PC-9 (cell line): ENCODE data around the gene RASAL2. TPM values are rescaled to one million over a fixed set of nuclear protein-coding genes. Genes with fewer than 3 reads are reported as not detected.

ENCODE experiments used
- BruUV-seq: library from RNA; stranded (reverse); fragments of 400-500 nt; replicated peaks from 2 replicates; lab custom pipeline; 2021; lab: Mats Ljungman, UMichigan
- CTCF ChIA-PET: fragments of 300-600 bp; sonication (Branson Sonifier 250); formaldehyde crosslinking; loops from one replicate; lab custom pipeline; 2022; ENCODE audit warnings: antibody characterized with exemption; lab: Charles Lee
- POLR2A ChIA-PET: fragments of 300-600 bp; sonication (Branson Sonifier 250); formaldehyde crosslinking; loops from one replicate; lab custom pipeline; 2022; ENCODE audit warnings: antibody characterized with exemption; ENCODE audit not compliant: unreplicated experiment; lab: Charles Lee
- DNase-seq, 2 experiments: peaks; one replicate each; pipeline versions ENCODE4 v3.0.0 to v3.0.0-alpha.2; 2015 to 2022; ENCODE audit warnings: mixed read lengths in 1 of 2
- H2AFZ ChIP-seq: fragments of 200-600 bp; sonication (generic); 2 replicates; pipeline ENCODE4 v1.8.1; 2017; ENCODE audit warnings: antibody characterized with exemption
- H3F3A ChIP-seq: fragments of 200-600 bp; sonication (generic); 2 replicates; pipeline ENCODE4 v1.8.1; 2017; ENCODE audit warnings: antibody characterized with exemption, mild to moderate bottlenecking, low read depth; ENCODE audit not compliant: insufficient read depth
- H3K27ac ChIP-seq: fragments of 200-600 bp; sonication (generic); 2 replicates; pipeline ENCODE4 v1.6.1; 2016; ENCODE audit warnings: mixed run types
- H3K27me3 ChIP-seq: fragments of 200-600 bp; sonication (generic); 2 replicates; pipeline ENCODE4 v1.6.1; 2016; ENCODE audit warnings: low read depth, mixed run types; ENCODE audit not compliant: insufficient read depth
- H3K36me3 ChIP-seq: fragments of 200-600 bp; sonication (generic); 2 replicates; pipeline ENCODE4 v1.6.1; 2016; ENCODE audit warnings: low read depth, mixed run types
- H3K4me1 ChIP-seq: fragments of 200-600 bp; sonication (generic); replicated peaks from 2 replicates; pipeline ENCODE4 v1.6.1; 2016; ENCODE audit warnings: mixed run types; ENCODE audit not compliant: insufficient read depth
- H3K4me2 ChIP-seq: fragments of 200-600 bp; sonication (generic); 2 replicates; pipeline ENCODE4 v1.6.1; 2017; ENCODE audit warnings: mixed run types
- H3K4me3 ChIP-seq: fragments of 200-600 bp; sonication (generic); 2 replicates; pipeline ENCODE4 v1.6.1; 2016; ENCODE audit warnings: mixed run types
- H3K79me2 ChIP-seq: fragments of 200-600 bp; sonication (generic); 2 replicates; pipeline ENCODE4 v1.6.1; 2017; ENCODE audit warnings: low read depth, mixed run types
- H3K9me2 ChIP-seq: fragments of 200-600 bp; sonication (generic); 2 replicates; pipeline ENCODE4 v1.8.1; 2017; ENCODE audit warnings: mild to moderate bottlenecking; ENCODE audit not compliant: insufficient read depth
- H3K9me3 ChIP-seq: fragments of 200-600 bp; sonication (generic); 2 replicates; pipeline ENCODE4 v1.8.1; 2016; ENCODE audit warnings: low read depth; ENCODE audit not compliant: insufficient read depth
- H4K20me1 ChIP-seq: fragments of 200-600 bp; sonication (generic); 2 replicates; pipeline ENCODE4 v1.8.1; 2017; ENCODE audit not compliant: insufficient read depth
- EZH2 ChIP-seq: fragments of 200-600 bp; sonication (generic); IDR thresholded peaks from 2 replicates; pipeline ENCODE4 v1.8.0; 2017; ENCODE audit warnings: antibody characterized with exemption, low read depth
- intact Hi-C: fragments of 100-400 bp; cut with micrococcal nuclease; formaldehyde crosslinking; loops from one replicate; pipeline ENCODE4 v1.10.0; 2022; ENCODE audit not compliant: unreplicated experiment
- total RNA-seq: library from RNA; stranded (reverse); gene quantifications from 2 replicates; pipeline ENCODE4 v1.2.3, GENCODE V29; 2021
- TF ChIP-seq, protein P1 (sequence below): fragments of 200-600 bp; sonication (generic); conservative IDR thresholded peaks from 2 replicates; pipeline ENCODE4 v1.6.1; 2017; ENCODE audit warnings: mixed run types, antibody characterized with exemption, mild to moderate bottlenecking, moderate library complexity

Gene RASAL2
- total RNA-seq, 1 experiment from 2014 or later, result 54.1 TPM

DNA sequence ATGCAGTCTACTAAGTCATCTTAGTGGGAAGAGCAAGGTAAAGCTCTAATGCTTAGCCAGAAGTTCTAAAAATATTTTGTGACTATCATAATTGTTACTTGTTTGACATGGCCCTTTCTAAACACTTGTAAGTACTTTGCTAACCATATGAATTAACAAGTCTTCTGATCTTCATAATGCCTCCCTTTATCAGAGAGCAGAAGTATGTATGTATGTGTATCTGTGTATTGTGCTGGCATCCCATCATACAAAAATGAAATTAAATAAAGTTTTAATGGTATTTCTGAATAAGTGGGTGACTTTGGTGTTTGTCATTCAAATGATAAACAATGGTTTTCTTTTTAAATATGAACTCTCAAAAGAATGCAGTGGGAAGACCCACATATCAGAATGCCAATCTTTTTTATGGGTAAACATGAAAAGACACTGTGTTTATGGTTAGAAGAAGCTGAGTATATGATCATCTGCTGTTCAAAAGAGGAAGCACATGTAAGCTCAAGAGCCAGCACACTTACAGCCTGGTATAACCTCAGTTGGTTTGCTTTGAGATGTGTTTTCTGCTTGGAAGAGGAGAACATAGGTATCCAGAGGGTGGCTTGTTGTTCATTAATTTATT lies 243.3 kb downstream of the RASAL2 start:
- Histone ChIP-seq H3K9me3 (no peaks in the 10 kb centered on the region), H3K4me1 (peaks cover 23% of the 10 kb centered on the region), H3F3A (peaks cover 12% of the 10 kb centered on the region), H3K4me3 (no peak overlapping the region), H3K79me2 (peaks cover 33% of the 10 kb centered on the region), H3K9me2 (no peaks in the 10 kb centered on the region), H4K20me1 (0 out of 2 replicates have a peak, but pooled peaks cover 3% of the 10 kb centered on the region), H3K27ac (no peak overlapping the region), H3K36me3 (no peaks in the 10 kb centered on the region), H3K4me2 (no peak overlapping the region), H2AFZ (no peak overlapping the region), H3K27me3 (no peaks in the 10 kb centered on the region)
- intact Hi-C loops, result no loop called here
- POLR2A ChIA-PET, result no interaction called here
- DNase-seq, result no peak
- CTCF ChIA-PET, result no interaction called here
- no peak for TF ChIP-seq EZH2
- TF ChIP-seq, protein P1, sequence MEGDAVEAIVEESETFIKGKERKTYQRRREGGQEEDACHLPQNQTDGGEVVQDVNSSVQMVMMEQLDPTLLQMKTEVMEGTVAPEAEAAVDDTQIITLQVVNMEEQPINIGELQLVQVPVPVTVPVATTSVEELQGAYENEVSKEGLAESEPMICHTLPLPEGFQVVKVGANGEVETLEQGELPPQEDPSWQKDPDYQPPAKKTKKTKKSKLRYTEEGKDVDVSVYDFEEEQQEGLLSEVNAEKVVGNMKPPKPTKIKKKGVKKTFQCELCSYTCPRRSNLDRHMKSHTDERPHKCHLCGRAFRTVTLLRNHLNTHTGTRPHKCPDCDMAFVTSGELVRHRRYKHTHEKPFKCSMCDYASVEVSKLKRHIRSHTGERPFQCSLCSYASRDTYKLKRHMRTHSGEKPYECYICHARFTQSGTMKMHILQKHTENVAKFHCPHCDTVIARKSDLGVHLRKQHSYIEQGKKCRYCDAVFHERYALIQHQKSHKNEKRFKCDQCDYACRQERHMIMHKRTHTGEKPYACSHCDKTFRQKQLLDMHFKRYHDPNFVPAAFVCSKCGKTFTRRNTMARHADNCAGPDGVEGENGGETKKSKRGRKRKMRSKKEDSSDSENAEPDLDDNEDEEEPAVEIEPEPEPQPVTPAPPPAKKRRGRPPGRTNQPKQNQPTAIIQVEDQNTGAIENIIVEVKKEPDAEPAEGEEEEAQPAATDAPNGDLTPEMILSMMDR, result no peak
- BruUV-seq, result no TSS peak

DNA sequence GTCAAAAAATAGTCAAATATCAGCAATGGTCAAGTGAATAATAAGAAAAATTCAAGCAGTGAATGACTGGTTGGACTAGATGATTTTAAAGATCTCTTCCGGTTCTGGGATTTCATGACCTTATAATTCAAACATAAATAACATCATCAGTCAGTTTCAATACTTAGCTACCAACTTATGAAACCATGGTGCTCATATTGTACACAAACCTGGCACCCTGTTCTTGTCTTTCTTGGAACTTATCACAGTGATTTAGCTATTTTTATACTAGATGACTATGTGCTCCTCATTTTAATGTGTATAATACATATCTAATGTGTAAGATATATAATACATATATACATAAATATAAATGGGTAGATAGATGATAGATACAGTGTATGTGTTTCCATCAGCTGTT lies 245.9 kb downstream of the RASAL2 start:
- Histone ChIP-seq H3K27me3 (no peaks in the 10 kb centered on the region), H3K4me3 (no peak overlapping the region), H3K4me2 (no peak overlapping the region), H3K9me2 (no peaks in the 10 kb centered on the region), H2AFZ (no peak overlapping the region), H3K9me3 (peaks cover 5% of the 10 kb centered on the region; the same call in 1 of the 2 replicates), H3K27ac (no peak overlapping the region), H3K4me1 (peaks cover 35% of the 10 kb centered on the region), H3K36me3 (no peaks in the 10 kb centered on the region), H4K20me1 (0 out of 2 replicates have a peak, but pooled peaks cover 3% of the 10 kb centered on the region), H3F3A (peaks cover 20% of the 10 kb centered on the region), H3K79me2 (peaks cover 32% of the 10 kb centered on the region)
- intact Hi-C loops, result loop anchor here (2.0 kb wide), 1 partner anchor 35 kb away; no protein-coding TSS in a partner anchor
- CTCF ChIA-PET, result interaction anchor here (0.5 kb wide), 1 partner anchor 1005 kb away, joined by 5 read pairs; no protein-coding TSS in a partner anchor
- POLR2A ChIA-PET, result interaction anchor here (0.7 kb wide), 1 partner anchor 28 kb away, joined by 4 read pairs; no protein-coding TSS in a partner anchor
- TF ChIP-seq EZH2, result no peak
- TF ChIP-seq, protein P1, result no peak
- DNase-seq, result no peak
- no TSS peak for BruUV-seq

DNA sequence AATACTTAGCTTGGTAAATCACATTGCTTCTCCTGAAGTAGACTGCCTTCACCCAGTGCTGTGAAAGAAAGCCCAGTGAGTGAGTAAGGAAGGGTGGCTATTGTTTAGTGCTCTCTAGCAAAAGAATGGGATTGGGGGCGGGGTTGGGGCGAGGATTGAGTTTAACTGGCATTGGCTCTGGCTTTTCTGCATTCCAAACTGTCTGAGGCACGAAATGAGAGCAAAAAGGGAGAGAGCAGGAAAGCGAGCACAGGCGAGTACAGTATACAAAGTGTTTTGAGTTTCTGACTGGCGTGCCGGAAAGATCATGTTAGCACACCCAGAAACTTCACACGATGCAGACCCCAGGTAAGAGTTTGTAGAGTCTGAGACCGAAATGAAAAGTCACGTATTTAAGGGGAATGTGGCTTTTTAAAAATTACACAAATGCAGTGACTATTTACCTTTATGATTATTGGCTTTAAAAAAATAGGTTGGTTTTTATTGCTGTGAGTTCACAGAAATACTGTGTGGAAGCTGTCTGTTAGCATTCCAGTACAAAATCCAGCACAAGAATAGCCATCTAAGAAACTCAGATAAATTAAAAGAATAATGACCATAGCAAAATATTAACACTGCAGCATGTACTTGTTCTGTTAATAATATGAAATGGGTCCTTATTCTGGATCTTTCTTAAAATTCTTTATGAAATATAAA lies 247.5 kb downstream of the RASAL2 start:
- H3K9me2 ChIP-seq, result no peaks in the 10 kb centered on the region
- ChIA-PET CTCF (interaction anchor here (0.6 kb wide), 1 partner anchor 754 kb away, joined by 4 read pairs; no protein-coding TSS in a partner anchor), POLR2A (no interaction called here)
- H3K79me2 ChIP-seq, result peaks cover 35% of the 10 kb centered on the region
- peak overlapping the region; percentile 79 for H3K27ac ChIP-seq
- H3K36me3 ChIP-seq, result no peaks in the 10 kb centered on the region
- 0 out of 2 replicates have a peak, but pooled peaks cover 3% of the 10 kb centered on the region for H4K20me1 ChIP-seq
- H3K4me1 ChIP-seq, result peaks cover 43% of the 10 kb centered on the region
- TF ChIP-seq EZH2, result no peak
- TF ChIP-seq, protein P1, result no peak
- H2AFZ ChIP-seq, result no peak overlapping the region
- peak overlapping the region; percentile 68 for H3K4me2 ChIP-seq
- no peaks in the 10 kb centered on the region for H3K27me3 ChIP-seq
- DNase-seq, result peak; percentile 89 to 90
- H3F3A ChIP-seq, result peaks cover 27% of the 10 kb centered on the region
- intact Hi-C loops, result loop anchor here (2.0 kb wide), 1 partner anchor 33 kb away; no protein-coding TSS in a partner anchor
- TSS peak; percentile 48 for BruUV-seq
- peaks cover 5% of the 10 kb centered on the region for H3K9me3 ChIP-seq
- peak overlapping the region; percentile 43; the same call in 1 of the 2 replicates for H3K4me3 ChIP-seq
